Endothelial cell of umbilical vein (primary cell): ENCODE results near the gene CX3CR1. TPM values are rescaled to one million over a fixed set of nuclear protein-coding genes. Genes with fewer than 3 reads are reported as not detected.

Source experiments
- BruUV-seq: library from RNA; stranded (reverse); fragments of 400-500 nt; replicated peaks from 2 replicates; lab custom pipeline; 2021; lab: Mats Ljungman, UMichigan
- CTCF ChIA-PET: fragments of 300-600, 350-600 bp; sonication (Branson Sonifier 250); formaldehyde crosslinking; loops from one replicate; lab custom pipeline; 2021; ENCODE audit warnings: antibody characterized with exemption, inconsistent platforms; lab: Charles Lee
- POLR2A ChIA-PET: fragments of 300-600, 350-600 bp; sonication (Branson Sonifier 250); formaldehyde crosslinking; loops from one replicate; lab custom pipeline; 2021; ENCODE audit warnings: antibody characterized with exemption, inconsistent platforms; lab: Charles Lee
- DNase-seq: peaks from one replicate; pipeline ENCODE4 v3.0.0-alpha.2; 2011; ENCODE audit warnings: low read depth, low spot score
- FAIRE-seq: peaks from 2 replicates; lab custom pipeline; 2011; peaks lifted over from hg19 to GRCh38; lab: Jason Lieb, UNC
- H2AFZ ChIP-seq: 2 replicates; pipeline ENCODE4 v1.6.0; 2012; ENCODE audit warnings: low read depth, low read length, control low read depth, inconsistent platforms
- H3K27ac ChIP-seq: 2 replicates; pipeline ENCODE4 v1.5.1; 2011; ENCODE audit warnings: low read depth, mild to moderate bottlenecking, control low read depth, low read length, moderate library complexity; ENCODE audit not compliant: insufficient read depth
- H3K27me3 ChIP-seq, 2 experiments: 2 replicates each; pipeline versions ENCODE4 v1.6.0 to v1.6.1; 2011; ENCODE audit warnings: low read length in 2 of 2, mixed read lengths in 1 of 2; ENCODE audit not compliant: control insufficient read depth in 2 of 2, insufficient read depth in 2 of 2
- H3K36me3 ChIP-seq, 2 experiments: 2 replicates in 1 of 2; 3 replicates in 1 of 2; pipeline ENCODE4 v1.5.1; 2011; ENCODE audit warnings: low read length in 2 of 2, mild to moderate bottlenecking in 1 of 2, moderate library complexity in 1 of 2; ENCODE audit not compliant: control insufficient read depth in 2 of 2, insufficient read depth in 2 of 2; ENCODE audit errors: extremely low read depth in 1 of 2
- H3K4me1 ChIP-seq: 3 replicates; pipeline ENCODE4 v1.5.1; 2011; ENCODE audit warnings: mild to moderate bottlenecking, low read length; ENCODE audit not compliant: control insufficient read depth, insufficient read depth; ENCODE audit errors: extremely low read depth
- H3K4me2 ChIP-seq: 2 replicates; pipeline ENCODE4 v1.6.1; 2011; ENCODE audit warnings: low read length, control low read depth, mixed read lengths; ENCODE audit not compliant: insufficient read depth
- H3K4me3 ChIP-seq, 3 experiments: fragments of 200-600 bp in 1 of 3; sonication (generic), shearing (Covaris generic) in 1 of 3; replicated peaks in 1 of 3; 2 replicates each; pipeline ENCODE4 v1.5.1; 2011 to 2016; ENCODE audit warnings: control low read depth in 3 of 3, low read length in 3 of 3, mild to moderate bottlenecking in 2 of 3, inconsistent platforms in 1 of 3, low read depth in 1 of 3, moderate library complexity in 1 of 3; ENCODE audit not compliant: insufficient read depth in 1 of 3
- H3K79me2 ChIP-seq: 2 replicates; pipeline ENCODE4 v1.6.0; 2012; ENCODE audit warnings: low read length, inconsistent platforms; ENCODE audit not compliant: control insufficient read depth, insufficient read depth
- H3K9ac ChIP-seq: replicated peaks from 2 replicates; pipeline ENCODE3; 2011; ENCODE audit warnings: low read length, control low read depth; ENCODE audit not compliant: insufficient read depth; ENCODE audit errors: extremely low read depth
- H3K9me1 ChIP-seq: replicated peaks from 3 replicates; pipeline ENCODE4 v1.6.0; 2011; ENCODE audit warnings: mild to moderate bottlenecking, low read length; ENCODE audit not compliant: control insufficient read depth, insufficient read depth; ENCODE audit errors: extremely low read depth
- H3K9me3 ChIP-seq: replicated peaks from 2 replicates; pipeline ENCODE4 v1.5.1; 2012; ENCODE audit warnings: low read length, inconsistent platforms; ENCODE audit not compliant: control insufficient read depth, insufficient read depth
- H4K20me1 ChIP-seq: replicated peaks from 2 replicates; pipeline ENCODE3; 2011; ENCODE audit warnings: mild to moderate bottlenecking, low read length; ENCODE audit not compliant: control insufficient read depth, insufficient read depth; ENCODE audit errors: extremely low read depth
- CTCF ChIP-seq, 2 donors: IDR thresholded peaks; 1 replicate in 1 of 2; 2 replicates in 1 of 2; pipeline ENCODE4 v1.5.1; 2011; ENCODE audit warnings: low read length in 2 of 2, mild to moderate bottlenecking in 2 of 2, moderate library complexity in 2 of 2, control low read depth in 1 of 2, inconsistent platforms in 1 of 2, low read depth in 1 of 2; ENCODE audit not compliant: insufficient read depth in 1 of 2; ENCODE audit errors: extremely low read depth in 1 of 2
- EZH2 ChIP-seq: IDR thresholded peaks from 2 replicates; pipeline ENCODE4 v1.6.1; 2012; ENCODE audit warnings: borderline replicate concordance, low read depth, mild to moderate bottlenecking, moderate library complexity, low read length, inconsistent platforms; ENCODE audit not compliant: severe bottlenecking
- FOS ChIP-seq: IDR thresholded peaks from 2 replicates; pipeline ENCODE4 v1.6.1; 2011; ENCODE audit warnings: mild to moderate bottlenecking, low read length, moderate library complexity, borderline replicate concordance; ENCODE audit not compliant: insufficient read depth
- GATA2 ChIP-seq: IDR thresholded peaks from 2 replicates; pipeline ENCODE4 v1.7.0; 2011; ENCODE audit warnings: low read depth, mild to moderate bottlenecking, moderate library complexity, mixed read lengths, low read length; ENCODE audit not compliant: insufficient read length, insufficient read depth
- JUN ChIP-seq: IDR thresholded peaks from 2 replicates; pipeline ENCODE4 v1.6.1; 2011; ENCODE audit warnings: borderline replicate concordance, low read depth; ENCODE audit not compliant: insufficient read length, insufficient read depth
- MYC ChIP-seq: IDR thresholded peaks from one replicate; pipeline ENCODE4 v1.6.1; 2011; ENCODE audit warnings: mild to moderate bottlenecking, low read depth, low read length
- POLR2A ChIP-seq: IDR thresholded peaks from 2 replicates; pipeline ENCODE4 v1.6.1; 2012; ENCODE audit warnings: low read depth, mild to moderate bottlenecking, control low read depth, low read length
- POLR2AphosphoS5 ChIP-seq: IDR thresholded peaks from 2 replicates; pipeline ENCODE4 v1.6.1; 2012; ENCODE audit warnings: low read depth, mild to moderate bottlenecking, control low read depth, low read length, moderate library complexity; ENCODE audit not compliant: insufficient read depth
- dilution Hi-C: fragments of 300-500 bp; cut with MboI; formaldehyde crosslinking; loops from one replicate; pipeline ENCODE4 v1.15.0; 2019; ENCODE audit warnings: low sequenced_read_pairs; ENCODE audit not compliant: extremely low pct_ligation_motif_present
- intact Hi-C: fragments of 100-400 bp; cut with micrococcal nuclease; formaldehyde crosslinking; loops from one replicate; pipeline ENCODE4 v1.10.0; 2022
- polyA plus RNA-seq, 4 experiments: library from polyadenylated mRNA; depleted of rRNA in 3 of 4; stranded (reverse) in 3 of 4; unstranded in 1 of 4; fragments of >200 nt; gene quantifications; 2 replicates each; pipeline versions ENCODE4 v1.2.1 to v1.2.3, GENCODE V29; 2011 to 2012; ENCODE audit warnings: missing spikeins in 1 of 4
- total RNA-seq: library from RNA; stranded (reverse); gene quantifications from 2 replicates; pipeline ENCODE4 v1.2.3, GENCODE V29; 2021
- TF ChIP-seq, protein P1 (sequence below): IDR thresholded peaks from 2 replicates; pipeline ENCODE4 v1.6.1; 2011; ENCODE audit not compliant: insufficient read depth, insufficient read length

Gene CX3CR1
- total and polyA plus RNA-seq, 2 donors (not counting 3 experiments of a cell fraction or from before 2014, with no cell fraction given): not detected

DNA sequence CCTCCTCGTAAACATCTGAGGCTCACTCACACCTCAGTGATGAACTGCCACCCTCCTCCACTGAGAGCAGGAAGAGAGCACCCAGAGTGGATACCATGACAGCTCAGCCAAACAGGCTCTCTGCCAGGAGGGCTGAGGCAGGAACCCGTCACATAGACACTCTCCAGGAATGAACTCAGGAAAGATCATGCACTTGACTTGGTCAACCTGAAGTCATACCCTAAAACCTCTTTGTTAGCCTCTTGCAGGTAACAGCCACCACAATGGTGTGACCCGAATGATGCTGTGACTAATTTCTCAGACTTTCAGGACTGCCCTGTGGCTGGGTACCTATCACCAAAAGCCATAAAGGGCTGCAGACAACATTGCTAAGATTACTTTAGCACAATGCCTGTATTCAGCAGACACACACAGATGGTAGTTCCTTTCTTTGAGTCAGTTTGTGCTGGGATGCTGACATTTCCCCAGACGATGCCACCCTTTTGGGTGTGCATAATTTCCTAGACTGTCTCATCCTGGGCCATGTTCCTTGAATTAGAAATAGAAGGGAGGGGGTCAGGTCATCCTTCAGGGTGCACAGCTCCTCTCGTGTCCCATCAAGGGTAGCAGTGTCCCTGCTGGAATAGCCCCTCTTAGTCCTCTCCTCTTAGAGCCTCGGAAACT, 30.3 kb downstream of the CX3CR1 start:
- H3K27ac ChIP-seq: no peak overlapping the region
- dilution Hi-C loops: no loop called here
- peaks cover 0 to 2% of the 10 kb centered on the region in 2 experiments for H3K27me3 ChIP-seq
- H3K4me1 ChIP-seq: no peaks in the 10 kb centered on the region
- BruUV-seq: no TSS peak
- no peak overlapping the region for H2AFZ ChIP-seq
- no peak overlapping the region for H3K4me3 ChIP-seq
- no peak for DNase-seq
- H3K36me3 ChIP-seq: no peaks in the 10 kb centered on the region
- H3K9me3 ChIP-seq: no peaks in the 10 kb centered on the region
- no peak overlapping the region for H3K4me2 ChIP-seq
- intact Hi-C loops: no loop called here
- no peak for TF ChIP-seq GATA2
- no peaks in the 10 kb centered on the region for H3K9me1 ChIP-seq
- ChIA-PET CTCF (no interaction called here), POLR2A (no interaction called here)
- FAIRE-seq: no peak
- H3K79me2 ChIP-seq: no peaks in the 10 kb centered on the region
- no peak overlapping the region for H3K9ac ChIP-seq
- H4K20me1 ChIP-seq: no peaks in the 10 kb centered on the region

- BruUV-seq: no TSS peak
- no peak for TF ChIP-seq FOS
- TF ChIP-seq POLR2A: no peak
- TF ChIP-seq JUN: no peak
- TF ChIP-seq GATA2: no peak
- TF ChIP-seq EZH2: no peak
- TF ChIP-seq, protein P1, sequence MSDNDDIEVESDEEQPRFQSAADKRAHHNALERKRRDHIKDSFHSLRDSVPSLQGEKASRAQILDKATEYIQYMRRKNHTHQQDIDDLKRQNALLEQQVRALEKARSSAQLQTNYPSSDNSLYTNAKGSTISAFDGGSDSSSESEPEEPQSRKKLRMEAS: no peak
- no peak for TF ChIP-seq MYC
- no peak for TF ChIP-seq CTCF (IDR thresholded peaks at IDR 0.05; ENCODE audit: extremely low read depth in 1 of 2, insufficient read depth in 1 of 2, low read depth in 1 of 2, low read length in 2 of 2)
- TF ChIP-seq POLR2AphosphoS5: no peak
- no peak overlapping the region for H3K4me3 ChIP-seq
- DNase-seq: no peak
- dilution Hi-C loops: no loop called here
- FAIRE-seq: no peak
- no peaks in the 10 kb centered on the region for H3K4me1 ChIP-seq
- H3K9me3 ChIP-seq: no peaks in the 10 kb centered on the region
- ChIA-PET CTCF (interaction anchor here (1.0 kb wide), 1 partner anchor 30 kb away, joined by 3 read pairs; no protein-coding TSS in a partner anchor), POLR2A (no interaction called here)
- peaks cover 2 to 26% of the 10 kb centered on the region in 2 experiments for H3K27me3 ChIP-seq
- no peaks in the 10 kb centered on the region for H3K9me1 ChIP-seq
- H3K27ac ChIP-seq: no peak overlapping the region
- H3K36me3 ChIP-seq: no peaks in the 10 kb centered on the region
- H3K4me2 ChIP-seq: no peak overlapping the region
- no peaks in the 10 kb centered on the region for H4K20me1 ChIP-seq
- H2AFZ ChIP-seq: no peak overlapping the region
- H3K9ac ChIP-seq: no peak overlapping the region
- intact Hi-C loops: no loop called here
- H3K79me2 ChIP-seq: no peaks in the 10 kb centered on the region
These were observed 38.3 kb downstream of the CX3CR1 start for GRCh38 chr3:39241561-39241960.
